GM18502 (cell line): Measurements from ENCODE around the gene PSAT1.

ENCODE experiments used
- ATAC-seq: cut with Tn5 transposase; IDR thresholded peaks from one replicate; pipeline ENCODE4 v1.9.1; 2021; ENCODE audit warnings: mild to moderate bottlenecking; ENCODE audit not compliant: unreplicated experiment, poor library complexity

The PSAT1 gene

DNA sequence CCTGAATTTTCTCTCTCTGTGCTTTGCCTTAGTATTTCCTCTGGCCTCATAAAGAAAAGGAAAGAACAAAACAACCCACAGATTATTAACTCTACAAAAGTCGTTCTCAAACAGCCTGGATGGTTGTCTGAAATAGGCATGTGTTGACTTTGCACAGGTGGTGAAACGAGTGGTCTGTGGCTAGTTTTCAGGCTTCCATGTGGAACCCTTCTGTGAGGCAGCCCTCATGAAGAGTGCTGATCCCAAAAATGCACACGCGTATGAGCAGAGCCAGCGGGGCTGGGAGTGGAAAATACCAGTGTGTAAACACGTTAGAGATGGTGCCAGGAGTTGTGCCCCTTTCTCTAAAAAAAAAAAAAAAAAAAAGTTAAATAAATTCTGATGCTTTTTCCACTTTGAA lies 4.9 kb upstream of the PSAT1 start:
- no peak for ATAC-seq

DNA sequence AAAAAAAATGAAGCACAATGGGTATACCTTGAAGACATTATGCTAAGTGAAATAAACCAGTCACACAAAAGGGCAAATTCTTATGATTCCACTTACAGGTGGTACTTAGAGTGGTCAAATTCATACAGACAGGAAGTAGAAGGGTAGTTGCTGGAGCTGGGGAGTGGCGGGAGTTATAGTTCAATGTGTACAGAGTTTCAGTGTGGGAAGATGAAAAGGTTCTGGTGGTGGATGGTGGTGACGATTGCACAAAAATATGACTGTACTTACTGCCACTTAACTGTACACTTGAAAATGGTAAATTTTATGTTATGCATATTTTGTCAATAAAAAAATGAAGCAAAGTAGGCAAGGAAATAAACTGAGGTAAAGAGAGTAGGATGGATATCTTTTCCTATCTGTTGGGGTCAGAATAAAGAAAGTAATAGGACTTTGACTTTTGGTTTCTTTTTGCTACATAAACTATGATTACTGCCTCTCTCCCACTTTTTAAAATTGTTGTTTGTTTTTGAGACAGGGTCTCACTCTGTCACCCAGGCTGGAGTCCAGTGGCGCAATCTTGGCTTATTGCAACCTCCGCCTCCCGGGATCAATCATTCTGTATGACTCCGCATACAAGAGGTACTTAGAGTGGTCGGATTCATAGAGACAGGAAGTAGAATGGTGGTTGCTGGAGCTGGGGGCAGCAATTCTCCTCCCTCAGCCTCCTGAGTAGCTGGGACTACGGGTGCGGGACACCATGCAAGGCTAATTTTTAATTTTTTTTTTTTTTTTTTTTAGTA lies 4.0 kb upstream of the PSAT1 start:
- no peak for ATAC-seq

DNA sequence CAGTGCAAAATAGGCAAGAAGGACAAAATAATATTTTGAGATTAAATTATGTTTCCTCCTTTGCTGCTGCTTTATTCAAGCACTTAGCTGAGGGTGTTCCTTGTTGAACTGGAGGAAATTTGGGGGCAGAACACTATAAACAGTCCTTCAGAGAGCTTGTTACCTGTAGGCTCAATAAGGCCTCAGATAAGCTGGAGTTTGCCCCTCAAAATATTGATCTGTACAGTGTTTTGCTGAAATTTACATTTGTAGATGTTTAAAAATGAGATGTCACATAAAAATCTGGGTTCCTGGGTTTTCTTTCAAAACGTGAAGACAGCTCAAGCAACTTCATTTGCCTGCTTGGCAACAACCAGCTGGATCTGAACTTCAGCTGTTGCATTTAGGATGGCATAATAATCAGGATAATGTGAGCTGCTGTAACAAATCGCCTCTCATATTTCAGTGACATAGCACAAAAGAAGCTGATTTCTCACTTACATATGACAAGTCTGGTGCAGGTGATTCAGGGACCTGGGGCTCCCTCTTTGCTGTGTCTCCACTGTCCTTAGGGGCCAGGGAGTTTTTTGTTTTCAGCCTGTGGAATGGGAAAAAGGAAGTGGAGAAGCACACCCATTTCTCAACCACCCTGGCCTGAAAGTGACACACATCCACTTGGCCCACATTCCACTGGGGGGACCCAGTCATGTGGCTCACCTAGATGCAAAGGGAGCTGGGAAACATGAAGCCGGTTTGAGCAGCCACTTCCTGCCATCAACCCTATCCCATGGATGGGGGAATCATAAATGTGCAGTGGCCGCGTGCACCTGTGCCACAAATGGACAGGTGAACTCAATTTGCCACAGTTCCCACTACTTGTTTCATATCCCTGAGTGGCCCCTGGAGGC lies 2.4 kb upstream of the PSAT1 start:
- ATAC-seq: no peak

- no peak for ATAC-seq
These were observed 1.7 kb upstream of the PSAT1 start for GRCh38 chr9:78295177-78295575.

DNA sequence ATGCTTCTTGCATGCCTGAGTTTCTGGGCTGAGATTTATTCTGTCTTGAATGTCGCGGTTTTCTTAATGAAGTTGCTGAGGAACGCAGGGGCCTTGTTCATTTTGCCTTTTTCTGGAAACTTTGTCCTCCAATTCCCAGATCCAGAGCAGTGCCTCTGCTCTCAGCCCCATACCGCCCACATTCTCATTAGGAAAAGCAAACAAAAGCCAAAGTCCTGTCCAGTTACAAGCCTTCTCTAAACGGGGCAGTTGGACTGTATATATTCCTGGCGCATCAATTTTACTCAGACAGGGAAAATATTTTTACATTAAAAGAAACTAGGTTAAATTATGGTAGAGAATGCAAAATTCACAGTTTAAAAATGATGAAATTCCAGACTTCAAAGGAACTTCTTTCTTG lies 1.2 kb upstream of the PSAT1 start:
- ATAC-seq: no peak

- no peak for ATAC-seq
These were observed 578 bp upstream of the PSAT1 start for GRCh38 chr9:78296201-78296892.

DNA sequence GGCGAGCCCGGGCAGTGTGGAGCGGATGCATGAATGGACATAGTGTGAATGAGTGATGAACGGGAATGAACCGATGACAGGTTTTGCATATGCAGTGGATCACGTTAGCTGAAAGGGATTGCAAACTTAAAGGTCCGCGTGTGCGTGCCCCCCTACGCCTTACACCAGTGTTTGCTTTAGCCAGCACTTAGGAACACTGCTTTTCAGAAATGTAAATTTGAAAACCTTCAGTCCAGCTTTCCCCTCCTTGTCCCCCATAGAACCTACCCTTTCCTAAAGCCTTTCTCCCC lies 692 bp downstream of the PSAT1 start:
- peak; percentile 51 for ATAC-seq

- peak; percentile 19 for ATAC-seq
These were observed 1.3 kb downstream of the PSAT1 start for GRCh38 chr9:78298046-78298765.

DNA sequence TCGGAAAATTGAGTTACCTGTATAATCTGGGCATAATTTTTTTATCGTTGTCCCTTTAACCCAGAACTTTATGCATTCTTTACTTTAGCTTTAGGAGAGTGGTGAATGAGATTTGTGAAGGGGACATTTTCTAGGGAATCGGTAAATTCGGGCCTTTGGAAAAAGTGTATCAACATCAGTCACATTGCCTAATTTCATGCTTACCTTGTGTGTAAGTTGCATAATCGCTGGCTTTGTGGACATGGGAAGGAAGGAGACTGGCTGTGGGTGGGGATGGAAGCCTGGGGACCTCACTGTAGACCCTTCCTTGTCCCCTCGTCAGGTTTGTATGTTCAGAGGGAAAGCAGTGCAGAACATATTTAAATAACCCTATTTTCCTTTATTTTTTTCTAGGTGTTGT lies 3.3 kb downstream of the PSAT1 start:
- no peak for ATAC-seq

- no peak for ATAC-seq
These were observed 4.5 kb downstream of the PSAT1 start for GRCh38 chr9:78301466-78301865.

DNA sequence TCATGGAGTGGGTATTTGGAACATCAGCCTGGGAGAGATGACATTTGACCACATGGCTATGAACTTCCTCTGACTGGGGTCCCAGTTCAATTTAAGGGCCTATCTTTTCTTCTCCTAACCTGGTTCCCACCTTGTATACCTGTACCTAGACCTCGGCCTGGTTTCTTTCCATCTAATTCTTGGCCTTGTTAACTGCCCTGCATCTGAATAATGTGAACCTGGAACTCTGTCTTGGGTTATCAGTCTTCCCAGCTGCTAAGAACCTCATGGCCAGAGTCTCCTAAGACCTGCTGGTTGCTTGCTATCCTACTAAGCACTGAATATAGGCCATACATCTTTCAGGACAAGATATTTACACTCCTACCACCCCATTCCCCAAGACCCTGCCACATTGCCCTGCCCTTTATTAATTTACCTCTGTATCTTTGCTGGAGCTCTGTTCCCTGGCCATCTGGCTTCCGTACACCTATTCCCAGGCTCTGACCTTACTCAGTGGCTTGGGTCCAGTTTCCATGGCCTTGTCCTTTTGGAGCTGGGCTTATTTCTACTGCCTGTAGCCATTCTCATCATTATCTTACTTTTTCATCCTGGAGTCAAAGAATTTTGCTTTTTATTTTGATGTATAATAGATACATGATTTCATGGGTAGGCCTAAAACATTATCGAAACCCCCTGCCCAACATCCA lies 6.6 kb downstream of the PSAT1 start:
- no peak for ATAC-seq

GRCh38 chr9:78304357-78304756 lies 7.4 kb downstream of the PSAT1 start:
- ATAC-seq: no peak

DNA sequence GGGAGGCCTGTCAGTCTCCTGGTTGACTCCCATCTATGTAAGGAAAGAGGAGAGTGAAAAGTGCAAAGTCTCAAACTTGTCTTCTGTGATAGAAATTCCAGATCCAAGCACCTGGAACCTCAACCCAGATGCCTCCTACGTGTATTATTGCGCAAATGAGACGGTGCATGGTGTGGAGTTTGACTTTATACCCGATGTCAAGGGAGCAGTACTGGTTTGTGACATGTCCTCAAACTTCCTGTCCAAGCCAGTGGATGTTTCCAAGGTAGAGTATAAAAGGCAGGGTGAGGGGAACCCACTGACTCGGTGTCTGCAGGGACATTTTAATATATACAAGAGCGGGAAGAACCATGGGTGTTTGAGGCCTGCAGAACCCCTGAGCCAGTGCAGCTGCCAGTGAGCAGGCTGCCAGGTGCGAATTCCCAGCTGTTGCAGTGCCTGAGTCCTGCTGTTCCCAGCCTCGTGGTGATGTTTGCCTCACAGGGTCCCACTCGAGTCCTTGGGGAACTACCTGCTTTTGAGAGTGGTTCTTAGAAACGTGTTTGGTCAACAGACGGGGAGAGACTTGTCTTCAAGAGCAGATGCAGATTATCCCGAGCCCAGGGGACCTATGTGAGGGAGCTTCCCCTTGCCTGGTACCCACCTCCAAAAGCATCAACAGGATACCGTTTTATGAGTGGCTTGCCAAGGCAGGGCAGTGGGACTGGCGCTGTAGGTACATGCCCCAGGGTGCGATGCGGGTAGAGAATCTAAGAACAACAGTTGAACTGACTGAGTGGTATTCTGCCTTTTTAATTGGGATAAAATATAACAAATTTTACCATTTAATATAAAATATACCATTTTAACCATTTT lies 9.5 kb downstream of the PSAT1 start:
- ATAC-seq: no peak

- no peak for ATAC-seq
These were observed 10.4 kb downstream of the PSAT1 start for GRCh38 chr9:78307360-78307759.

DNA sequence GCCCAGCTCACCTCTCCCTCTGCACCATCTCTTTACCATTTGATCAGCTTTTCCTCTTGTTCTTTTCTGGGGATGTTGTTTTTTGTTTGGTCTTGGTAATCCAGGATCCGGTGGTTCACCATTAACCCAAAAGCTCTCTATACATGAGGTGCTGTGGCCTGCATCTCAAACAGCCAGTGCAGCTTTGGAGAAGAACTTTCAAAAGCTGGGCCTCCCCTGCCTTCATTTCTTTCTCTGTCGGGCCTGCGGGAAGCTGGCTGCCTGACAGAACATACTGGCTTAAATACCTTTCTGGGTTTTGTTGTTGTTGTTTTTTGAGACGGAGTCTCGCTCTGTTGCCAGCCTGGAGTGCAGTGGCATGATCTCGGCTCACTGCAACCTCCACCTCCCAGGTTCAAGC lies 12.1 kb downstream of the PSAT1 start:
- ATAC-seq: no peak

DNA sequence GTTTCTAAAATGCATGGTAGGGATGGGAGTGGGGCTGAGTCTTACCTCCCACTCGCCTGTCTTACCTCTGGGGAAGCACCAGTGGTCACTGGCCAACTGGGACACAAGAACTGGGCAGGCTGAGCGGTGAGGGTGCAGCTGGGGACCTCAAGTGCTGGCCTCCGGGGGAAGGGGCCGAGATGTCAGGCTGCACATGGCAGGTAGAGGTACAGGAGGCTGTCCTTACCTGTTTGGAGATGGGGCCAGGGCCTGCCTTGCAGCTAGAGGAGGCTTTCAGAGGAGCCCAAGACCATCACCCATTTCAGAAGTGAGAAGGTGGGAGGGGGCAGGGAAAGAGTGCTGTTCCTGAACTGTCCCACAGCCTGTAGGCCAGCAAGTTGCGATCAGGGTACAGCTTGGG lies 14.2 kb downstream of the PSAT1 start:
- no peak for ATAC-seq

GRCh38 chr9:78311886-78312524 lies 15.1 kb downstream of the PSAT1 start:
- ATAC-seq: no peak

DNA sequence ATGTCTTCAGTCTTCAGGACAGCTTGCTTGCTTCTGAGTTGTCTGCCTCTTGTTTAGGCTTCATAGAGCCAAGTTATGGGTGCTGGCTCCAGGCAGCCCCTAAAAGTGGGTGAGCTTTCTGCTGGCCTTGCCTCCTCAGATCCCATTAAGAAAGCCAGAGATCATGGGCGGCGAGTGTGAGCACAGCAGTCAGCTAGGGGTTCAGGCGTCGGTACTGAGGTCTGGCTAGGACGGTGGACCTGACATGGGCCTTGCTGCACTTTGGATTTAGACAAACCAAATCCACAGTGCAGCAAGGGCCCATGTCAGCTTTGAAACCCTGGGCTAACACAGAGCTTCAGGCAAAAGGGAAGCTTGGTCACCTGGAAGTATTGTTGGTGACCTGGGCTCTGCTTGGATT lies 17.6 kb downstream of the PSAT1 start:
- ATAC-seq: no peak
